ENCODE data around the gene GID8.
"Not testable (repeated sequence)": the region's sequence is repeated elsewhere in the genome, so short reads cannot be mapped to it uniquely, and the experiment has no call there.

Gene GID8

DNA sequence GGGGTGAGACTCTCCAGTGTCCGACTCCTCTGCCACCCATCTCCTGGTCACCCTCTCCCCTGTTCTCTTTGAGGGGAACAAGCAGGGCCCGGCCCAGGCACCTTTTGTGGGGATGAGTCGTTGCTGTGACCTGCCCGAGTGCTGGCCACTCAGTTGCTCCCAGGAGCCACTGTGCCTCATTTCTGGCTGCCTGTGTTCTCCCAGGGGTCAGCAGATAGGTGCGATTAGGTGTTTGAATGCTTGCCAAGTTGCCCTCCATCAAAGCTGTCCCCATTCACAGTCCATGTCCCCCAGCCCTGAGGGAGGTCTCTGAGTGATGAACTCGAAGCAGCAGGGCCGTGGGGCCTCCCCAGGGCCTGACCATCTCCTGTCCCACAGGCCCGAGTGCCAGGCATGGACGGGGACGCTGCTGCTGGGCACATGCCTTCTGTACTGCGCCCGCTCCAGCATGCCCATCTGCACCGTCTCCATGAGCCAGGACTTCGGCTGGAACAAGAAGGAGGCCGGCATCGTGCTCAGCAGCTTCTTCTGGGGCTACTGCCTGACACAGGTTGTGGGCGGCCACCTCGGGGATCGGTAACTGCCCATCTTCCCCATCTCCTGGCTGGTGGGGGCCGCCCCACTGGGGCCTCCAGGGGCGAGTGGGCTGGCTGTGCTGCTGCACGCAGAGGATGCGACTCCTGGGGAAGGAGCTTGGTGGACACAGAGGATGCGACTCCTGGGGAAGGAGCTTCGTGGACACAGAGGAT is 18.6 kb downstream of the GID8 start:
- H3K4me3 ChIP-seq (ENCODE audit: low read depth, low read length): no peak overlapping the region
- TF ChIP-seq, protein P1, sequence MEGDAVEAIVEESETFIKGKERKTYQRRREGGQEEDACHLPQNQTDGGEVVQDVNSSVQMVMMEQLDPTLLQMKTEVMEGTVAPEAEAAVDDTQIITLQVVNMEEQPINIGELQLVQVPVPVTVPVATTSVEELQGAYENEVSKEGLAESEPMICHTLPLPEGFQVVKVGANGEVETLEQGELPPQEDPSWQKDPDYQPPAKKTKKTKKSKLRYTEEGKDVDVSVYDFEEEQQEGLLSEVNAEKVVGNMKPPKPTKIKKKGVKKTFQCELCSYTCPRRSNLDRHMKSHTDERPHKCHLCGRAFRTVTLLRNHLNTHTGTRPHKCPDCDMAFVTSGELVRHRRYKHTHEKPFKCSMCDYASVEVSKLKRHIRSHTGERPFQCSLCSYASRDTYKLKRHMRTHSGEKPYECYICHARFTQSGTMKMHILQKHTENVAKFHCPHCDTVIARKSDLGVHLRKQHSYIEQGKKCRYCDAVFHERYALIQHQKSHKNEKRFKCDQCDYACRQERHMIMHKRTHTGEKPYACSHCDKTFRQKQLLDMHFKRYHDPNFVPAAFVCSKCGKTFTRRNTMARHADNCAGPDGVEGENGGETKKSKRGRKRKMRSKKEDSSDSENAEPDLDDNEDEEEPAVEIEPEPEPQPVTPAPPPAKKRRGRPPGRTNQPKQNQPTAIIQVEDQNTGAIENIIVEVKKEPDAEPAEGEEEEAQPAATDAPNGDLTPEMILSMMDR (IDR thresholded peaks at IDR 0.05; ENCODE audit: insufficient read depth, low read length, missing control alignments): no peak
- CTCF ChIA-PET: interaction anchor here (1.4 kb wide), 1 partner anchor 14 kb away, joined by 4 read pairs; no protein-coding TSS in a partner anchor
- DNase-seq (ENCODE audit: low read depth, low spot score): no peak
- POLR2A ChIA-PET: interaction anchor here (1.1 kb wide), 1 partner anchor 14 kb away, joined by 3 read pairs; no protein-coding TSS in a partner anchor

DNA sequence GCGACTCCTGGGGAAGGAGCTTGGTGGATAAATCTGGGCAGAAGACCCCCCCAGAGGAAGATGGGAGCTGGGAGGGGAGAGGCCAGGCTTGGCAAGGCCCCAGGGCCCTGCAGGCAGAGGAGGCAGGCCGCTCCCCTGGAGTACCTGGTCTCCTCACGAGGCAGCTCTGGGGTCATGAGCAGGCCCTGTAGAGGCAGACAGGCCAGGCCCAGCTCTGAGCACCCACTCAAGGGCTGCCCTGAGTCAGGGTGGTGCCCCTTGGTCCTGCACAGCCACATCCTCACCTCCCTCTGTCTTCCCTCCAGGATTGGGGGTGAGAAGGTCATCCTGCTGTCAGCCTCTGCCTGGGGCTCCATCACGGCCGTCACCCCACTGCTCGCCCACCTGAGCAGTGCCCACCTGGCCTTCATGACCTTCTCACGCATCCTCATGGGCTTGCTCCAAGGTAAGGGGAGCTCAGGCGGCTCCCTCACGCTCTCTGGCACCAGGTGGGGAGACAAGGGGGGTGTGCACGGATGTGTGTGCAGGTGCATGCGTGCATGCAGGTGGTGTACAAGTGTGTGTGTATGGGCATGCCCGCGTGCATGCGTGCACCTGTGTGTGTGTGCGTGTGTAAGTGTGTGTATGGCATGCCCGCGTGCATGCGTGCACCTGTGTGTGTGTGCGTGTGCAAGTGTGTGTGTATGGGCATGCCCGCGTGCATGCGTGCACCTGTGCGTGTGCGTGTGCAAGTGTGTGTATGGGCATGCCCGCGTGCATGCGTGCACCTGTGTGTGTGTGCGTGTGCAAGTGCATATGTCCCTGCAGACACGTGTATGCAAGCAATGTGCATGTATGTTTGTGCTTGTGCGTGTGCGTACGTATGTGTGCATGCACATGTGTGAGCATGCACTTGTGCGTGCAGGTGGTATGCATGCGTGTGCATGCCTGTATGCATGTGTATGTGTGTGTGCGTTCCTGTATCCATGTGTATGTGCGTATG is 19.5 kb downstream of the GID8 start:
- TF ChIP-seq, protein P1 (IDR thresholded peaks at IDR 0.05; ENCODE audit: insufficient read depth, low read length, missing control alignments): no peak
- no peak for DNase-seq (ENCODE audit: low read depth, low spot score)
- no peak overlapping the region for H3K4me3 ChIP-seq (ENCODE audit: low read depth, low read length)
- CTCF ChIA-PET: interaction anchor here (1.4 kb wide), 1 partner anchor 13 kb away, joined by 4 read pairs; no protein-coding TSS in a partner anchor
- POLR2A ChIA-PET: no interaction called here

DNA sequence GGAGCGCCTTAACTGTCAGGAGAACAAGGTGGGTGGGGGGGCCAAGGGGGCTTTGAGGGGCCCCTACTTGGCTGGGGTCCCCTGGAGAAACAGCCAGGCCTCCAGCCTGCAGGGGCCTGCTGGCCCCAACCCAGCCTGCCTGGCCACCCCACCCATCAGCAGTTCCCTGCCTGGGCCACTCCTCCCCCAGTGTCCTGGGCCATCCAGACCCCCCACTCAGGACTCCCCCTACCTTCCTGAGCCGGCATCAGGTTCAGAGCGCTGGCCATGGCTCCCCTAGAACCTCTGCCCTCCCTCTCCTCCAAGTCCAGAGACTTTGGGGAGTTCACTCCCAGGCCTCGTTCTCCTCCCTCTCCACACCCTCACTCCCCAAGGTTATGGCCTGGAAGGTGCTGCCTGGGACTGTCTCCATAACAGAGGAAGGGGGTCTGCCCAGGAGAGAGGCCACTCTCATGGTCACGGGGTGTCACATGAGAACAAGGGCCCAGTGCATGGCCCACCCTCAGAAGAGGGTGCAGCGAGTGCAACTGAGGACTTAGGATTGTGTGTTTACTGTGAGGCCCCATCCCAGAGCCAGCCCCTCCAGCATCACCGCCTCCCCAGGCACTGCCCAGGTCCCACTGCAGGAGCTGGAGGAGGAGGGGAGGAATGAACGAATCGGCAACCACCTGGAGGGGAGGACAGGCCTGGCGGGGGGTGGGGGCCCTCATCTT is 20.6 kb downstream of the GID8 start:
- DNase-seq (ENCODE audit: low read depth, low spot score): no peak
- ChIA-PET CTCF (interaction anchor here (1.1 to 1.5 kb wide), 2 partner anchors 14 to 50 kb away, joined by 3 to 4 read pairs; no protein-coding TSS in a partner anchor), POLR2A (no interaction called here)
- TF ChIP-seq, protein P1 (IDR thresholded peaks at IDR 0.05; ENCODE audit: insufficient read depth, low read length, missing control alignments): no peak
- H3K4me3 ChIP-seq (ENCODE audit: low read depth, low read length): no peak overlapping the region

DNA sequence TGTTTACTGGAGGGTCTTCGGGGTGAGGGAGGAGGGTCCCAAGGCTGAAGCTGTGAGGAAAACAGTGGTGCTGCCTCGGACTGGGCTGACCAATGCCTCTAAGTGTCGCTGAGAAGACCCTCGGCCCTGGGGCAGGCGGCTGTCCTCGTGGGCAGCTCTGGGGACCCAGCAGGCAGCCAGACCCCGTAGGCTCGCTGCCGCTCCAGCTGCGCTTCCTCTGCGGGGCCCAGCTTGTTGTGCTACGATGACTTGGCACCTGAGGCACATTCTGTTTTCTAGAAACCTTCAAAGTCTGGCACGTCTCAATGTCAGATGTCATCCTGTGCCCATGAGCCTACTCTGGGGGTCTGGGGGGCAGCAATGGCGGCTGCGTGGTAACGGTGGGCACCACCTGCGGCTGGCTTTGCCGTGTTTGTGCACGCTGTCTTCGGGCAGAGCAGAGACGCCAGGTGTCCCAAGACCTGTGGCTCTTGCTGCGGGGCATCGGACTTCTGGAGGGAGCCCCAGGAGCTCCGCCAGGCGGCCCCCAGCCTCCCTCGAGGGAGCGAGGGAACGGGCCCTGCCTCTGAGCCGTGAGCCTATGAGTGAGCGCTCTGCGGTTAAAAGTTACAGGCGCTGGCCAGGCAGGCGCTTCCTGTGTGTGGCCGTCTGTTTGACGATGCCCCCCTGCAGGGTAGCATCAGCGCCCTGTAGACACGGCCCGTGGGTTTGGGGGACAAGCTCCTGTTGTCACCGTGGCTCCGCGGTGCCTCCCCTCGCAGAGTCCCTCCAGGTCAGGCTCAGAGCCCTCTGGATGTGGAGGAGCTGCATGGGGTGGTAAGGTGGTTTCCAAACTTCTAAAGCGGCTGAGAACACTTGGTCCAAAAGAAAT is 21.4 kb downstream of the GID8 start:
- H3K4me3 ChIP-seq (ENCODE audit: low read depth, low read length): no peak overlapping the region
- TF ChIP-seq, protein P1 (IDR thresholded peaks at IDR 0.05; ENCODE audit: insufficient read depth, low read length, missing control alignments): no peak
- CTCF ChIA-PET: interaction anchor here (0.9 to 1.5 kb wide), 4 partner anchors 11 to 50 kb away, joined by 3 to 4 read pairs (median 4); no protein-coding TSS in a partner anchor
- no peak for DNase-seq (ENCODE audit: low read depth, low spot score)
- POLR2A ChIA-PET: no interaction called here

DNA sequence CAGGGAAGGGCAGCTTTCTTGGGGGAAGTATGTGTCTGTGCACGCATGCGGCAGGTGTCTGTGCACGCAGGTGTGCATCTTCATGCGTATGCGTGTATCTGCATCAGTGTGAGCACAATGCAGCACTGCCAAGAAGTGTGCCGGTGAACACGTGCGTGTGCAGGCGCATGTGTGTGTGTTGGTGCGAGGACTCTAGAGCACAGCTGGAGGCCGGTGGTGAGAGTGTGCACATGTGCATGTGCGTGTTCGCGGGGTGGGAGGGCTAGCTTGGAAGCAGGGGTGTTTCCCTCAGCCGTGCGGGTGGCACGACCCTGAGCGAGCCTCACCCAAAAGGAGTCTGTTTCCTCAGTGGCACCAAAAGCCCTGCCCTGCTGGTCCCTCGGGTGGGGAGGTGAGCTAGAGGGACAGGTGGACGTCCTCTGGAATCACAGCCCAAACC is 22.1 kb downstream of the GID8 start:
- no peak for DNase-seq (ENCODE audit: low read depth, low spot score)
- TF ChIP-seq, protein P1 (IDR thresholded peaks at IDR 0.05; ENCODE audit: insufficient read depth, low read length, missing control alignments): no peak
- POLR2A ChIA-PET: no interaction called here
- CTCF ChIA-PET: interaction anchor here (0.9 to 1.5 kb wide), 3 partner anchors 10 to 49 kb away, joined by 3 to 4 read pairs (median 4); no protein-coding TSS in a partner anchor
- no peak overlapping the region for H3K4me3 ChIP-seq (ENCODE audit: low read depth, low read length)

DNA sequence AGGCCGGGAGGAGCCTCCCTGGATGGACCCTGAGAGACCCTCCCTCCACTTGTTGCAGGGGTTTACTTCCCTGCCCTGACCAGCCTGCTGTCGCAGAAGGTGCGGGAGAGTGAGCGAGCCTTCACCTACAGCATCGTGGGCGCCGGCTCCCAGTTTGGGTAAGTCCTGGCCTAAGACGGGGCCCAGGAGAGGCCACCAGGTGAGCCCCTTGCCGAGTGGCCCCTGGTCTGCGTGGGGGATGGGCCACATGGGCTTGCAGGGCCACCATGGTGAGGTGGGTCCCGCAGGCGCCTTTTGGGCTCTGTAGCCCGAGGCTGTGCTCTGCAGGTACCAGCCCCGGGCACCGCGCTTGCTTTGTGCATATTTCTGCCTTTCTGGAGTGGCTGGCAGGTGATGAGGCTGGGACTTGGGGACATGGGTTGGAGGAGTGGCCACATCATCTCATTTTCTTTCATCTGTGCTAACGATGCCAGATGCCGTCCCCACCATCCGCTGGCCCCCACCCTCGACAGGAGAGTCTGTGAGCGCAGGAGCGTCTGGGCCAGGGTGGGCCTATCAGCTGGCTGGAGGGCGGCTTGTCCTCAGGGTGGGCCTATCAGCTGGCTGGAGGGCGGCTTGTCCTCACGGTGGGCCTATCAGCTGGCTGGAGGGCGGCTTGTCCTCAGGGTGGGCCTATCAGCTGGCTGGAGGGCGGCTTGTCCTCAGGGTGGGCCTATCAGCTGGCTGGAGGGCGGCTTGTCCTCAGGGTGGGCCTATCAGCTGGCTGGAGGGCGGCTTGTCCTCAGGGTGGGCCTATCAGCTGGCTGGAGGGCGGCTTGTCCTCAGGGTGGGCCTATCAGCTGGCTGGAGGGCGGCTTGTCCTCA is 22.7 kb downstream of the GID8 start:
- DNase-seq (ENCODE audit: low read depth, low spot score): not testable (repeated sequence)

More for the DNA sequence above, 22.7 kb downstream of the GID8 start:
- H3K4me3 ChIP-seq (ENCODE audit: low read depth, low read length); POLR2A ChIA-PET: not testable (repeated sequence)
- CTCF ChIA-PET: interaction anchor here (0.9 to 1.5 kb wide), 3 partner anchors 10 to 12 kb away, joined by 3 to 7 read pairs (median 4); no protein-coding TSS in a partner anchor
